SKM-1 treated with dmso at 0.1 percent for 144 hours (cell line): Measurements from ENCODE around the gene TRUB2.

ENCODE experiments used
- DNase-seq: peaks from one replicate; lab custom pipeline; 2025; ENCODE audit not compliant: unreplicated experiment; lab: John Stamatoyannopoulos, UW

TRUB2 gene

DNA sequence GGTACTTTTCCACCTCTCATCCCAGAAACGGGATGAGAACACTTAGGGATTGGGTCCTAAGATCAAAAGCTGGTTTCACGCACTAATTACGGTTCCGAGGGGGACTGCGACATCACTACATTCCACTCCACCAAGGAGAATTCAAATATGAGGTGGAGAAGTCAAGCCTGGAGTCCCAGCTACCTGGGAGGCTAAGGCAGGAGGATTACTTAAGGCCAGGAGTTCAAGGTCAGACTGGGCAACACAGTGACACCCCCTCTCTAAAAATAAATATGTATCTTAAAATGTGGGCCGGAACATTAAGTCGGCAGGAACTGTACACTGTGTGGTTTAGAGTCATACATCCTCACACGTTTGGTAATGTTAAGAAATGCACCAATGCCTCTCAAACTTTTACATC lies 48.0 kb downstream of the TRUB2 start:
- no peak for DNase-seq

DNA sequence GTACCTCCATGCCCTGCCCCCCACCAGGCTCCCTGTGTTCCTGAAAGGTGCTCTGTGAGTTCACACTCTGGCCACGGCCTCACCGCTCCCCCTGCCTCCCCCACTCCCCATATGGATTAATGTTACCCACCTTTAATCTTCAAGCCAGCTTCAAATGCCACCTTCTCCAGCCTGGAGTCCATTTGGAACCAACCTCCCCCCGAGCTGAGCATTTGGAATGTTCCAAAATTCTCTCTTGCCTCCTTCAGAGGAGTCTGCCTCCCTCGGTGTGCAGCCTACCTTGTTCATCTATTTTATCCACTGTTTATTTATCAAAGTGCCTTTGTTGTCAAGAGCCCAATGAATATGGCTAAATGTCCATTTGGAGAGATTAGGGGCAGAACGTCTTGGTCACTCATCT lies 50.7 kb downstream of the TRUB2 start:
- no peak for DNase-seq

DNA sequence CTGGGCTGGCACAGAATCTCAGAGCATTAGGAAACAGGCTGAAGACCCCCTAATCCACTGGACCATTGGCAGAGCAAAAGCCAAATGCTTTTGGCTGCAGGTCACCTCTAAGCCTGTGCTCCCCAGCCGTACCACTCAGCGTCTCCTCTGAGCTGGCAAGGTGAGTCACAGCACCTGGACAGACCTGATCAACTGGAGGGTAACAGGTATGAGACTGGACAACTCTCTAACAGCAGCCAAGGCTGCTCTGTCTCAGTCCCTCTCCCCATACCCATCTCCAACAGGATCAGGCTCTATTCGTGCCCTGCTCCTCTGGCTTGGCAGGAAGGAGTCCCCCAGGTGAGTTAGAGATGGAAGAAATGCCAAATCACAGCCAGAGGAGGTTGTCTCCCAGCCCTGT lies 51.1 kb downstream of the TRUB2 start:
- no peak for DNase-seq

DNA sequence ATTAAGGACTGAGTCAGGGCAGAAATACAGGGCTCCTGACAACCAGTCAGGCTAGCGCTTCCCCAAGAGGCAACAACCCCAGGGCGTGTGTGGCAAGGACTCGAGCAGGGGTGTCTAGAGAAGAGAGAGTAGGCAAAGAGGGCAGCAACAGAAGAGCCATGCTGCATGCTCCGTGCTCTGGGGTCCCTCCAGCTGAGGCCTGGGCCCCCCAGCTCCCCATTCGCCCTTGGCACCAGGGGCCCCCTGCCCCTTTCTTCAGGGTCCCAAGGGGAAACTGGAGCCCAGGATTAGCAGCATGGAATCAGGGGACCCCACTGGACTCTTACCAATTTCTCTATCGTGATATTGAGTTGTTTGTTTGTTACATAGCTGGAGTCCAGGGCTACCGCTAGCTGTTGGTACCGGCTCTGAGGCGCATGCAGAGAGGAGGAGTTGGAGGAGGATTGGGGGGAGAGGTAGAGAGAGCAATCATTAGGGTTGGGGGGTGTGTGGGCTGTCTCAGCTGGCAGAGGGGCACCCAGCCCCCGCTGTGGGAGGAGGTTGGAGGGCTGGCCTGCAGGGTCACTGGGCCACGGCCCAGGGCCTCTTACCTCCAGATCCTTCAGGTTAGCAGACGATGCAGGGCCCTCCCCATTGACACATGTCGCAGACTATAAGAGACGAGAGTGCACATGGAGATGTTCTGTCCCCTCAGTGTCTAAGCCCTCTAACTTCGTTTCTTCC lies 55.2 kb downstream of the TRUB2 start:
- no peak for DNase-seq

DNA sequence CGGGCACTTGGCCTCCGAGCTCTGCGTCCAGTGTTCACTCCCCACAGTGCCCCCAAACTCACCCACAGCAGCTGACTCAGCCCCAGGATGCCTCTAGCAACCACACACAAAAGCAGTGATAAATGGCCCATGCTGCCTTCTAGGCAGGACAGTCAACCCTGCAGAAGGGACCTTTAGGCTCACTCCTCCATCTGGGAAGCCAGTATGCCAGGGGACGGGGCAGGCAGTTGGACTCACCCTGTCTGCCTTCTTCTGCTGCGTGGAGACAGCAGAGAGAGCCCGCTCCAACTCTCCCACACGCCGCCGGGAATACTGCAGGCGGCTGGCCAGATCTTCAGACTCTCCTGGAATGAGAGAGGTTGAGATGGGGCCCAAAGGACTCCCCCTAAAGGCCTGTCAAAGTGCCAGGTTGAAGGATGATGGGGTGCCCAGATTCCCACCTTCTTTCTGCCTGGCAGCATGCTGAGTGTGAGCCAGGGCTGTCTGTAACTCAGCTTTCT lies 56.8 kb downstream of the TRUB2 start:
- DNase-seq: no peak

DNA sequence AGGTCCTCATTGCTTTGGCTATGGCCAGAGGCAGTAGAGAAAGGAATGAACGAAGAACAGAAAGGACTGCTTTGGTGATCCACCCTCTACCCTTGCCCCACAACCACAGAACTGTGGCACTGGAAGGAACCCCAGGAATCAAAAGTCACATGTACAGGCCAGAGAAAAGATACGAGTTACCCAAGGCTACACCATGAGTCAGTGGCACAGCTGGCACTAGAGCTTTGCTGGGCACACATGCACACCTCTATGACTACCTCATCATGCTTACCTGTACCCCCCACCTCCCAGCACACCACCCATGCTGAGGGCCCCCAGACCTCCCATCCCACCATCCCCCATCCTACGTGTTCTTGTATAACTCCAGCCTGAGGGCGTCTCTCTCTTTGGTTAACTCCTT lies 59.6 kb downstream of the TRUB2 start:
- no peak for DNase-seq

DNA sequence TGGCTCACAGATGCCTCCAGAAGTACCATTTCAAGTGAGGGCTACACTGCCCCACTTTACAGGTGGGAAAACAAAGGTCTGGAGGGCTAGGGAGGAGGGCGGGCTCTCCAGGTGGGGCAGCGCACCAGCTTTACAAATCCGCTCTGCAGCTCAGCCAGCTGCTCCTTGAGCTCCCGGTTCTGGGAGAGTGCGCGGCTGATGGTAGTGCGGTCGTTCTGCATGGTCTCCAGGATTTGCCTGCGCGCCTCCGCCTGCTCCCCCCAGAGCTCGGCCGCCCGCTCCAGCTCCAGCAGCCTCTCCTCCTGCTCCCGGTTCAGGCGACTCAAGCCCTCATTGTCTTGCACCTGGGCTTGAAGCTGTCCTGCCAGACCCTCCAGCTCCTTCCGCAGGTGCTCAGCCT lies 61.9 kb downstream of the TRUB2 start:
- no peak for DNase-seq

DNA sequence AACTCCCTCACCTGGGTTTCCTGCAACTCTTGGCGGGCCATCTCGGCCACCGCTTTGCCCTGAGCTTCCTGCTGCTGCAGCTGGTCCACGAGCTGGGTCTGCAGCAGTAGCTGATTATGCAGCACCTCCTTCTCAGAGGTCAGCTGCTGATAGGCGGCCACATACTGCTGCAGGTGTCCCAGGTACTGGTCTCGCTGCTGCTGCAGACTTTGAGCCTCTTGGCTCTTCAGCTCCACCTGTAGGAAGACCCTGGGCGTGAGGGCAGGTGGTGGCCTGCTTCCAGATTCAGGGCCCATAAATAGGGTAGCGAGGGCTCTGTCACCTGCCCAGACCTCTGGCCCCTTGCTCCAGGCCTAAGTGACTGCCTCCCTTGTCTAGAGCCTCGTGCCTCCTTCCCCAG lies 63.1 kb downstream of the TRUB2 start:
- DNase-seq: no peak

DNA sequence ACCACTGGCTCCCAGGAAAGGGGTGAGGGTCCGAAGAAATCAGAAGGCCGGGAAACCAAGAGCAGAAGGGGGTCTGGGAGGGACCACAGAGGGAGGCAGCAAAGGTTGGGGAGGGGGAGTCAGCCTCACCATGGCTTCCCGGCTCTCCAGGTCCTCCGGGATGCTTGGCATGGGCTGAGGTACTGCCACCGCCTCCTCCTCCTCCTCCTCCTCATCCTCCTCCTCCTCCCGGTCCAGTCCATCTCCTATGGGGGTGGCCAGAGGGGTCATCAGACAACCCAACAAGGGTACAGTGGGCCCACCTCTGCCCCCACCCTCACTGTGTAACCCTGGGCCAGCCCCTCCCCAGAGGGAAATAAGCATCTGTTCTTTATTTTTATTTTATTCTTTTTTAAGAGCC lies 63.9 kb downstream of the TRUB2 start:
- DNase-seq: no peak

DNA sequence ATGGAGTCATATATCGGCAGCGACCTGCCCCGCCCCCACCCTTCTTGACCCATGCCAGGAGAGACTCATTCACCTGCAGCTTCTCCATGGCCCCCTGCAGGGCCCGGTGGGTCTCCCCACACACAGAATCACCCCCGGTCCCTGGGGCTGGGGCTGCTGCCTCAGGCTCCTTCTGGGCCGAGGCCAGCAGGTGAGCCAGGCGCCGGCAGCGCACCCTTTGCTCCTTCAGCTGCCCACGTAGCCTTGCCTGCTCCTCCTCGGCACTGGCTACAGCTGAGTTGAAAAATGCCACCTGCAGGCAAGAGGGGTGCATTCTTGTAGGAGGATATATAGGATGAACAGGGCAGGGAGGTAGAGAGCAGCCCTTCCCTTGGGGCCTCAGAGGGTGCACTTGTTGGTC lies 64.3 kb downstream of the TRUB2 start:
- no peak for DNase-seq

DNA sequence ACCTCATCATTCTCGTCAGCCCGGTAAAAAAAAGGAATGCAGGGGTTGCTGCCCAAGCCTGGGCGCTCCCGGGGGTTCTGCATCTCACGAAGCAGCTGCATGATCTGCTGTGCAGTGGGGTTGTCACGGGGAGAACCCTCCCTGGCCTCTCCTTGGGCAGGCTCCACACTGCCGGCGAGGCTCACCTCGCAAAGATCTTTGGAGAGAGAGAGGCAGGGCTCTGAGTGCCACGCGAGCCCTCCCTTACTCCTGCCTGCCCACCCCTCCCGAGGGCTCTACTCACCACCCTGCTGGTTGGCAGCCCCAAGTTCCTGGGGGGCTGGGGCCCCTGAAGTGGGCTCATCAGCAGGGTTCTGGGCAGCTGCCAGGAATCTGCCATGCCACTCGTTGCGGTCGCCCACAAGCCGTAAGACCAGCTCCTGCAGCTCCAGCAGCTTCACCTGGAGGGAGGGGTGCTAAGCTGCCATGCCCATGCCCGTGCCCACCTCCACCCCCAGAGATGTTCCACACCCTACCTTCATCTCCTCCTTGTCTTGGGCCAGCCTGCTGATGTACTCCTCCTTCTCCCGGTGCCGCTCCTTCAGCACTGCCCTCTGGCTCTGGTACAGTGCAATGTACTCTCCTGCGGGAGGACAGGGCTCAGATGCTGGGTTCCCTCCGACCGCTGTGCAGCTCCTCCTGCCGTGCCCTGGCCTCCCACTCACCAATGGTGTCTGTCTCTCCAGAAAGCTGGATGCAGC lies 65.0 kb downstream of the TRUB2 start:
- no peak for DNase-seq
